Endodermal cell (in vitro differentiated cells): ENCODE data around the gene SLC3A2. TPM values are rescaled to one million over a fixed set of nuclear protein-coding genes. Genes with fewer than 3 reads are reported as not detected.
"Not testable (repeated sequence)": the region's sequence is repeated elsewhere in the genome, so short reads cannot be mapped to it uniquely, and the experiment has no call there.

ENCODE experiments used
- DNase-seq: peaks from one replicate; pipeline ENCODE4 v3.0.0-alpha.2; 2017
- H3K27ac ChIP-seq: 2 replicates; pipeline ENCODE4 v1.5.1; 2013; ENCODE audit warnings: mild to moderate bottlenecking, low read depth, low read length, moderate library complexity
- H3K27me3 ChIP-seq: 2 replicates; pipeline ENCODE4 v1.6.1; 2013; ENCODE audit warnings: mild to moderate bottlenecking, low read length, moderate library complexity; ENCODE audit not compliant: insufficient read depth, control insufficient read depth, poor library complexity, severe bottlenecking
- H3K36me3 ChIP-seq: 2 replicates; pipeline ENCODE4 v1.7.0; 2013; ENCODE audit warnings: mild to moderate bottlenecking, low read length, moderate library complexity; ENCODE audit not compliant: control insufficient read depth, insufficient read depth
- H3K4me1 ChIP-seq: one replicate; pipeline ENCODE4 v1.7.0; 2013; ENCODE audit warnings: low read length; ENCODE audit not compliant: control insufficient read depth, insufficient read depth
- H3K4me3 ChIP-seq: 2 replicates; pipeline ENCODE4 v1.5.1; 2013; ENCODE audit warnings: mild to moderate bottlenecking, low read length, moderate library complexity
- H3K9ac ChIP-seq: 2 replicates; pipeline ENCODE4 v1.6.1; 2013; ENCODE audit warnings: mild to moderate bottlenecking, low read length, moderate library complexity; ENCODE audit not compliant: poor library complexity, severe bottlenecking; ENCODE audit errors: extremely low read depth
- H3K9me3 ChIP-seq: 2 replicates; pipeline ENCODE4 v1.6.1; 2013; ENCODE audit warnings: mild to moderate bottlenecking, low read length, moderate library complexity; ENCODE audit not compliant: control insufficient read depth
- H3K27ac Mint-ChIP-seq: 2 replicates; pipeline ENCODE4 v1.8.0; 2020; ENCODE audit warnings: mixed read lengths
- H3K27me3 Mint-ChIP-seq: 2 replicates; pipeline ENCODE4 v1.8.0; 2021; ENCODE audit warnings: mild to moderate bottlenecking, mixed read lengths; ENCODE audit not compliant: insufficient read depth
- H3K36me3 Mint-ChIP-seq: 2 replicates; pipeline ENCODE4 v1.8.0; 2020; ENCODE audit warnings: low read depth, mixed read lengths
- H3K4me1 Mint-ChIP-seq: 2 replicates; pipeline ENCODE4 v1.8.0; 2020; ENCODE audit warnings: mixed read lengths
- H3K4me3 Mint-ChIP-seq: 2 replicates; pipeline ENCODE4 v1.8.0; 2020; ENCODE audit warnings: mild to moderate bottlenecking, moderate library complexity, mixed read lengths
- H3K9me3 Mint-ChIP-seq: 2 replicates; pipeline ENCODE4 v1.8.0; 2020; ENCODE audit warnings: mild to moderate bottlenecking, mixed read lengths
- WGBS, 2 experiments: methylation state at CpG; one replicate each; pipeline versions ENCODE4 v1.1.5 to v1.1.7; 2013; ENCODE audit warnings: missing lambda C conversion rate in 2 of 2, mixed read lengths in 1 of 2; ENCODE audit not compliant: insufficient coverage in 1 of 2, insufficient read length in 1 of 2; 5-methylcytosine and 5-hydroxymethylcytosine counted together
- total RNA-seq, 2 donors: library from RNA; stranded (reverse); fragmentation: NEBNext Ultra II Directional in 1 of 2; extraction: Animal tissue kit (Norgen Biotek cat#: 25700) in 1 of 2; gene quantifications; 2 replicates in 1 of 2; 3 replicates in 1 of 2; pipeline ENCODE4 v1.2.1, GENCODE V29; 2021
- TF ChIP-seq, protein P1 (sequence below): fragments of 200-600 bp; sonication (generic); conservative IDR thresholded peaks from 2 replicates; pipeline ENCODE4 v1.5.0; 2021; ENCODE audit warnings: antibody characterized with exemption, mild to moderate bottlenecking

Gene SLC3A2
- total RNA-seq, 2 donors from 2014 or later = 438 to 488 TPM

DNA sequence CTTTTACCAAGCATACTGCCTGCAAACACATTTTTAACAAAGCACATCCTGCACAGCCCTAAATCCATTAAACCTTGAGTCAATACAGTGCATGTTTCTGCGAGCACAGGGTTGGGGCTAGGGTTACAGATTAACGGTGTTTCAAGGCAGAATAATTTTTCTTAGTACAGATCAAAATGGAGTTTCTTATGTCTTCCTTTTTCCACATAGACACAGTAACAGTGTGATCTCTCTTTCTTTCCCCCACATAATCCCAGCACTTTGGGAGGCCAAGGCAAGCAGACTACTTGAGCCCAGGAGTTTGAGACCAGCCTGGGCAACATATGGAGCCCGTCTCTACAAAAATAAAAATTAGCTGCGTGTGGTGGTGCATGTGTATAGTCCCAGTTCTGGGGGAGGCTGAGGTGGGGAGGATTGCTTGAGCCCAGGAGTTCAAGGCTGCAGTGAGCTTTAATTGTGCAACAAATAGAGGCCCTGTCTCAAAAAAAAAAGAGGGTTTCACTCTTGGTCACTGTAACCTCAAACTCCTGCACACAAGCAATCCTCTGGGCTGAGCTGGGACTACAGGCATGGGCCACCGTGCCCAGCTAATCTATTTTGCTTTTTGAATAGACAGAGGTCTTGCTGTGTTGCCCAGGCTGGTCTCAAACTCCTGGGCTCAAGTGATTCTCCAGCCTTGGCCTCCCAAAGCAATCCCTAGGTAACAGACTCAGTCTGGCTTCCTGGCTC lies 19.7 kb upstream of the SLC3A2 start:
- peaks cover 9% of the 10 kb centered on the region for H3K4me1 ChIP-seq

DNA sequence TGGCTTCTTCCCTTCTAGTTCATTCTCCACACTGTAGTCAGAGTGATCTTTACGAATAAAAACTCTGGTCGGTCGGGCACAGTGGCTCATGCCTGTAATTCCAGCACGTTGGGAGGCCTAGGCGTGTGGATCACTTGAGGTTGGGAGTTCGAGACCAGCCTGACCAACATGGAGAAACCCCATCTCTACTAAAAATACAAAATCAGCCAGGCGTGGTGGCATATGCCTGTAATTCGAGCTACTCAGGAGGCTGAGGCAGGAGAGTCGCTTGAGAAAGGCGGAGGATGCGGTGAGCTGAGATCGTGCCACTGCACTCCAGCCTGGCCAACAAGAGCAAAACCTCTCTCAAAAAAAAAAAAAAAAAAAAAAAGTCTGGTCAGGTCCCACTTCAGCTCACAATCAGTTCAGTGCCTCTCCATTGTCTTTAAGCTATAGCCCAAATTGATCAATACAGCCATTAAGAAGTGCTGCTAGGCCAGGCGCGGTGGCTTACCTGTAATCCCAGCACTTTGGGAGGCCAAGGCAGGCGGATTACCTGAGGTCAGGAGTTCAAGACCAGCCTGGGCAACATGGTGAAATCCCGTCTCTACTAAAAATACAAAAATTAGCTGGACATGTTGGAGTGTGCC lies 19.0 kb upstream of the SLC3A2 start:
- not testable (repeated sequence) for H3K4me3 Mint-ChIP-seq, H3K9me3 ChIP-seq, H3K27me3 ChIP-seq, H3K4me1 ChIP-seq, H3K9ac ChIP-seq, H3K4me3 ChIP-seq, H3K27me3 Mint-ChIP-seq, H3K27ac ChIP-seq, H3K9me3 Mint-ChIP-seq
- Mint-ChIP-seq H3K4me1 (peaks cover 47% of the 10 kb centered on the region), H3K36me3 (peaks cover 22% of the 10 kb centered on the region), H3K27ac (peak overlapping the region; percentile 88)
- WGBS, 2 experiments = 88 to 90% methylated on average over 14 to 16 of the region's 16 CpGs
- peak; percentile 59 for DNase-seq
- H3K36me3 ChIP-seq = peaks cover 21% of the 10 kb centered on the region

More for the DNA sequence above, 19.7 kb upstream of the SLC3A2 start:
- Histone ChIP-seq H3K36me3 (peaks cover 19% of the 10 kb centered on the region), H3K27ac (peak overlapping the region; percentile 20), H3K9me3 (no peaks in the 10 kb centered on the region), H3K27me3 (no peaks in the 10 kb centered on the region), H3K9ac (no peak overlapping the region), H3K4me3 (no peak overlapping the region)
- TF ChIP-seq, protein P1, sequence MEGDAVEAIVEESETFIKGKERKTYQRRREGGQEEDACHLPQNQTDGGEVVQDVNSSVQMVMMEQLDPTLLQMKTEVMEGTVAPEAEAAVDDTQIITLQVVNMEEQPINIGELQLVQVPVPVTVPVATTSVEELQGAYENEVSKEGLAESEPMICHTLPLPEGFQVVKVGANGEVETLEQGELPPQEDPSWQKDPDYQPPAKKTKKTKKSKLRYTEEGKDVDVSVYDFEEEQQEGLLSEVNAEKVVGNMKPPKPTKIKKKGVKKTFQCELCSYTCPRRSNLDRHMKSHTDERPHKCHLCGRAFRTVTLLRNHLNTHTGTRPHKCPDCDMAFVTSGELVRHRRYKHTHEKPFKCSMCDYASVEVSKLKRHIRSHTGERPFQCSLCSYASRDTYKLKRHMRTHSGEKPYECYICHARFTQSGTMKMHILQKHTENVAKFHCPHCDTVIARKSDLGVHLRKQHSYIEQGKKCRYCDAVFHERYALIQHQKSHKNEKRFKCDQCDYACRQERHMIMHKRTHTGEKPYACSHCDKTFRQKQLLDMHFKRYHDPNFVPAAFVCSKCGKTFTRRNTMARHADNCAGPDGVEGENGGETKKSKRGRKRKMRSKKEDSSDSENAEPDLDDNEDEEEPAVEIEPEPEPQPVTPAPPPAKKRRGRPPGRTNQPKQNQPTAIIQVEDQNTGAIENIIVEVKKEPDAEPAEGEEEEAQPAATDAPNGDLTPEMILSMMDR = no peak
- no peak for DNase-seq
- H3K4me3 Mint-ChIP-seq = peak overlapping the region; percentile 14
- H3K9me3 Mint-ChIP-seq = no peaks in the 10 kb centered on the region
- no peaks in the 10 kb centered on the region for H3K27me3 Mint-ChIP-seq
- peaks cover 17% of the 10 kb centered on the region for H3K36me3 Mint-ChIP-seq
- H3K27ac Mint-ChIP-seq = peak overlapping the region; percentile 88
- H3K4me1 Mint-ChIP-seq = peaks cover 47% of the 10 kb centered on the region
- 88 to 91% methylated on average over 3 to 5 of the region's 5 CpGs for WGBS, 2 experiments

DNA sequence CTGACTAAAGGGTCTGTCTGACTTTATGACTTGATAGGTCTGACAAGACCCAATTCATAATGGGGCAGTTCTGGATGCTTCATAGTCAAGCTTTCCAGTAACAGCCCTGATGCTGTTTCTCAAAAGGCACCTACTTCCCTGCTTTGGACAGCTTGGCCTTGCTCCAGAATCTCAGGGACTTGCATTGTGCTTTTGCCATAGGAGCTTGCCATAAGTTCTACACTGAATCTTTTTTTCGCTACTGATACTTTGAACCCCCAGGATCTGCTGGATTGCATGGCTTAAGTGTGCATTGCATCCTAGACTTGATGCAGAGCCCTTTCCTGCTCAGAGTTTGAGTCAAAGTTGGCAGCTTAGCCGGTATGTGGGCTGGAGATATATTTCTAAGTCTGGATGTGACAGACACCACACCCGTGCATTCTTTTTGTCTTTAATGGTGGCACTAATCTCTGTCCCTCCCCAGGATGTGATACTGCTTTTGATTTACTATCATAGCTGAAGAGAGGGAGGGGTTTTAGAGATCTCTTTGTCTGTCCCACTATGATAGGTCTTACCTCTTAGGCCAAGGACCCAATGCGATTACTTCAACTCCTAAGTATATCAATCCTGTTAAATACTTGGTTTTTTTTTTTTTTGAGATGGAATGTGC lies 16.9 kb upstream of the SLC3A2 start:
- Histone ChIP-seq H3K9ac (no peak overlapping the region), H3K4me3 (peak overlapping the region; percentile 1), H3K4me1 (peaks cover 9% of the 10 kb centered on the region), H3K27ac (no peak overlapping the region), H3K36me3 (peaks cover 26% of the 10 kb centered on the region), H3K9me3 (no peaks in the 10 kb centered on the region), H3K27me3 (no peaks in the 10 kb centered on the region)
- Mint-ChIP-seq H3K4me3 (no peak overlapping the region), H3K27me3 (no peaks in the 10 kb centered on the region), H3K9me3 (no peaks in the 10 kb centered on the region), H3K4me1 (peaks cover 35% of the 10 kb centered on the region), H3K36me3 (peaks cover 29% of the 10 kb centered on the region), H3K27ac (peak overlapping the region; percentile 87)
- TF ChIP-seq, protein P1 = no peak
- no peak for DNase-seq
- 73 to 93% methylated on average over 2 to 3 of the region's 4 CpGs for WGBS, 2 experiments
